Airway epithelial cell (primary cell): ENCODE measurements around the gene LRP5. TPM values are rescaled to one million over a fixed set of nuclear protein-coding genes. Genes with fewer than 3 reads are reported as not detected.

ENCODE experiments used
- total RNA-seq: library from RNA; depleted of rRNA; stranded (reverse); fragments of >200 nt; gene quantifications from 2 replicates; pipeline ENCODE4 v1.2.3, GENCODE V29; 2015

LRP5 gene
- 23.4 and 26.9 TPM in 2 replicates for total RNA-seq

DNA sequence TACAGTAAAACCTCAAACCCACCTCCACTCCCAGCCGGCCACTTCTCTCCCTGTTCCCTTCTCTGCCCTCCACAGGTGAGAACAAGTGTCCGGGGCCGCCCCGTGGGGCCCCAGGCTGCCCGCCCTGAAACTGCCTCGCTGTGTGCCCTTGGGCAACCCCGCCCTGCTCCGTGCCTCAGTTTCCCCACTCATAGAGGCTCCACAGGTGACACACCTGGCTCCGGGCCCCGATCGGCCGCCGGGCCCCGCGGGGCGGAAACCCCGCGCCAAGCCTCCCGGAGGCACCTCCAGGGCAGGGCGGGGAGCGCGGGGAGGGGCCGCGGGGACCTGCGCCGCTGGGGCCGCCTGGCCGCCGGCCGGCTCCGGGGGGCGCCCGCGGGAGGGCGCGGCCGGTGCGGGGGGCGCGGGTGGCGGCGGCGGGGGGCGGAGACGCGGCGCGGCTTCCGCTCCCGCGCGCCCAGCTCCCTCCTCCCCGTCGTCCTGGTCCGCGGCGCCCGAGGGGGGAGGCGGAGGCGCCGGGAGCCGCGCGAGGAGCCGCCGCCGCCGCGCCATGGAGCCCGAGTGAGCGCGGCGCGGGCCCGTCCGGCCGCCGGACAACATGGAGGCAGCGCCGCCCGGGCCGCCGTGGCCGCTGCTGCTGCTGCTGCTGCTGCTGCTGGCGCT is at the start of gene LRP5:
LRP5 (plus strand) TSS at position 475 of the 663 bp plus-strand sequence; CDS start at position 599, 124 bp downstream.

DNA sequence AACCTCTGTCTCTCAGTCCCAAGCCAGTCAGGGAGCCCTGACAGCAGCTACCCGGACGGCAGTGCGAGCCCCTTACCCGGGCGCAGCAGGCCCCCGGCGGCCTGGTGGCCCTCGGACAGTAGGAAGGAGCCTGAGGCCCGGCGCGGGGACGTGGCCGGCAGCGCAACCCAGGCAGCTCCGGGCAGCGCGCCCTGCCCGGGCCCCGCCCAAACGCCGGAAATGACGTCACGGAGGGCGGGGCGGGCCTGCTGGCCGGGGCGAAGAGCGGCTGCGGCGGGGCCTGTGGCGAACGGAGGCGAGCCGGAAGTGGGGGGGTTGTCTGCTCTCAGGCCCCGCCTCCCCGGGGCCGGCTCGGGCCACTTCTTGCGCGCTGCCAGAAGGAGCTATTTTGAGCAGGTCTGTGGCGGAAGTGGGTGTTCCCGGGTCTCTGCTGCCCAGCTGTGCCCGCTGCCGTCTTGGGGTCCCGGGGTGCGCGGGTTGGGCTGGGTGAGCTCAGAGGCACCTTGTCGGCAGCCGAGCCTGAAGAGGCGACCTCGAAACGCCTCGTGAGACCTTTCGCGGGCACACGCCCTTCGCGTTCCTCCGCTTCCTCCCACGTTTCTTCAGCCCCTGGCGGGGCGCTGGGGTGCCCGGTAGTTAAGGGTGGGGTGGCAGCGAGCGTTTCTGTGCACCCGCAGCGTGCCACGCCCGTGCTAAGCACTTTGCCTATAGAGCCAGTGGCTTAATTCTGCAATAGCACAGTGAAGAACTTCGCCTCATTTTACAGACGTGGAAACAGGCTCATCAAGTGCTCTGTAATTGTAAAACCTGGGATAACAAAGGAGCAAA is 40.4 kb upstream of the LRP5 start, which contains the start of gene C11orf24:
C11orf24 (minus strand) TSS at position 193 of the 828 bp plus-strand sequence. CDS start 8,206 bp downstream, outside the sequence.

DNA sequence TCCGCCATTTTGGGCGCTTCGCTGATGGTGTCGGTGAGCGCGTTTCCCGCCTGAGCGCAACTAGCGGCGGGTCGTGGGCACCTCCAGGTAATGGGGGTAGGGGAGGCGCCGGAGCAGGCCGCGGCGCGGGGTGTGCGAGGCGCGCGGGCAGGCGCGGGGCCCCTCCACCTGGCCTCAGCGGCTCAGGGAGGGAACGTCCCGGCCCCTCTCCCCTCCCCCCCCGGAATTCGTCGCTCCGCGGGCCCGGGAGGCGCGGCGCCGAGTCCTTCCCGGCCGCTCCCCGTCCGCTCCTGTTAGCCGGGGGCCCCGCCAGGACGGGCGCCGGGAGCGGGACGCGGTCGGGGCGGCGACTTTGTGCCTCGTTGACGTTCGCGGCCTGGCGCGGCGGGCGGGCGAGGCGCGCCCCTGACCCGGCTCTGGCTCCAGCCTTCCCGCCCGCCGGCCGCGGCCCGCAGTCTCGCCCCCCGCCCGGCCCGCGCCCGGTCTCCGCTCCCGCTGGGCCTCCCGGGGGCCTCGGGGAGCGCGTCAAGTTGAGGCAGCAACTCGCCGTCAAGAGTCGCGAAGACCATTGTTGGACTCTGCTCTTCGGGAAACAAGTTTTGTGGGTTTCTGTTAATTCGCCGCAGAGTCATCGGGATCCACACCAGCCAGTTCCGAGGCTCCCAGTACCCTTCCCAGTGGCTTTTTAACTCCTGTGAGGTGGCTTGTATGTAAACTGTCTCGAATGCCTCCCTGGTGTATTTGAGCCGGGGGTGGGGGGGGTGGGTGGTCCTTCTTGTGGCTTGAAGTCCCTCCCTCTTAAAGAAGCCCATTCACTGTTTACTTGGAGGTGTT is 148.6 kb downstream of the LRP5 start, which contains the start of gene PPP6R3:
PPP6R3 (plus strand) TSS at position 12 of the 834 bp plus-strand sequence. CDS start 76,913 bp downstream, outside the sequence.

Other genes with a start within 250 kb of the LRP5 start
- gene CHKA, start 191.2 kb upstream of the LRP5 start, total RNA-seq, result 5.2 and 6.9 TPM in 2 replicates
- gene KMT5B, start 99.3 kb upstream of the LRP5 start, total RNA-seq, result 13.5 and 19.9 TPM in 2 replicates
- gene C11orf24, start 40.6 kb upstream of the LRP5 start, total RNA-seq, result 18.9 and 41.8 TPM in 2 replicates
- gene PPP6R3, start 148.2 kb downstream of the LRP5 start, total RNA-seq, result 63.6 and 77.2 TPM in 2 replicates